Measurements from ENCODE around the gene CHD1. TPM values are rescaled to one million over a fixed set of nuclear protein-coding genes. Genes with fewer than 3 reads are reported as not detected.

The CHD1 gene
- total RNA-seq, 4 donors from 2014 or later: 46.3 to 82.5 (median 58.2) TPM

GRCh38 chr5:98969400-98969799 is 40.6 kb upstream of the CHD1 start:
- H3K36me3 ChIP-seq: no peaks in the 10 kb centered on the region
- H3K4me1 ChIP-seq: no peaks in the 10 kb centered on the region
- H3K4me3 ChIP-seq: no peak overlapping the region
- peaks cover 0 to 37% (median 4%) of the 10 kb centered on the region in 4 donors for H3K9me3 ChIP-seq
- H3K27me3 ChIP-seq: no peaks in the 10 kb centered on the region
- no peak for DNase-seq (ENCODE audit: low spot score in 2 of 2)
- WGBS, 2 donors: 91 to 94% methylated on average over 4 of the region's 4 CpGs
- H3K27ac ChIP-seq: no peak overlapping the region
- no peak for TF ChIP-seq EP300 (IDR thresholded peaks at IDR 0.05)
- TF ChIP-seq, protein P1, sequence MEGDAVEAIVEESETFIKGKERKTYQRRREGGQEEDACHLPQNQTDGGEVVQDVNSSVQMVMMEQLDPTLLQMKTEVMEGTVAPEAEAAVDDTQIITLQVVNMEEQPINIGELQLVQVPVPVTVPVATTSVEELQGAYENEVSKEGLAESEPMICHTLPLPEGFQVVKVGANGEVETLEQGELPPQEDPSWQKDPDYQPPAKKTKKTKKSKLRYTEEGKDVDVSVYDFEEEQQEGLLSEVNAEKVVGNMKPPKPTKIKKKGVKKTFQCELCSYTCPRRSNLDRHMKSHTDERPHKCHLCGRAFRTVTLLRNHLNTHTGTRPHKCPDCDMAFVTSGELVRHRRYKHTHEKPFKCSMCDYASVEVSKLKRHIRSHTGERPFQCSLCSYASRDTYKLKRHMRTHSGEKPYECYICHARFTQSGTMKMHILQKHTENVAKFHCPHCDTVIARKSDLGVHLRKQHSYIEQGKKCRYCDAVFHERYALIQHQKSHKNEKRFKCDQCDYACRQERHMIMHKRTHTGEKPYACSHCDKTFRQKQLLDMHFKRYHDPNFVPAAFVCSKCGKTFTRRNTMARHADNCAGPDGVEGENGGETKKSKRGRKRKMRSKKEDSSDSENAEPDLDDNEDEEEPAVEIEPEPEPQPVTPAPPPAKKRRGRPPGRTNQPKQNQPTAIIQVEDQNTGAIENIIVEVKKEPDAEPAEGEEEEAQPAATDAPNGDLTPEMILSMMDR (IDR thresholded peaks at IDR 0.05): no peak
- TF ChIP-seq POLR2A (IDR thresholded peaks at IDR 0.05): no peak

DNA sequence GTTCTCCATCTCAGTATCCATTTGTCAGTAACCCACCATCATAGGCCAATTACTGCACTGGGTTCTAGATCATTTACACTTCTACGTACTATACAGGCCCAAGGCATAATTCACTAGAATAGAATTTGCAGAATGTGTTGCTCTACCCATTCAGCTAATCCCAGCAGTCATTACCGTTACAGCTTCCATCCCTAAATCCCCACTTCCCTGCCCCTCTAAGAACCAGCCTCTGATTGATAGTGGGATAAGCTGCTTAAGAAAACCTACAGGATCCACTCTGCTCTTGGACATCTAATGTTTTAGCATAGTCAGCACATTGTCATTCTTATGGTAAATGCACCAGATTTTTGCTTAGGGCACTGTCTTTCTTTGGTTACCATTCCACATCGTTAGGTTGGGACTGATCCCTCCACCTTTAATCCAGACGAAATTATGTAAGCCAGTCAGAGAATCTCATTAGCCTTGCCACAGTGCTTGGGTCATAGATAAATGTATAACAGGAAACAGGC is 39.3 kb upstream of the CHD1 start:
- H3K36me3 ChIP-seq: no peaks in the 10 kb centered on the region
- WGBS, 2 donors: 90 to 93% methylated on average over 4 of the region's 4 CpGs
- DNase-seq (ENCODE audit: low spot score in 2 of 2): no peak
- H3K27ac ChIP-seq: no peak overlapping the region
- H3K27me3 ChIP-seq: no peaks in the 10 kb centered on the region
- no peak overlapping the region for H3K4me3 ChIP-seq
- no peaks in the 10 kb centered on the region for H3K4me1 ChIP-seq
- H3K9me3 ChIP-seq: peaks cover 0 to 37% (median 4%) of the 10 kb centered on the region in 4 donors
- no peak for TF ChIP-seq POLR2A (IDR thresholded peaks at IDR 0.05)
- TF ChIP-seq EP300 (IDR thresholded peaks at IDR 0.05): no peak
- TF ChIP-seq, protein P1 (IDR thresholded peaks at IDR 0.05): no peak

DNA sequence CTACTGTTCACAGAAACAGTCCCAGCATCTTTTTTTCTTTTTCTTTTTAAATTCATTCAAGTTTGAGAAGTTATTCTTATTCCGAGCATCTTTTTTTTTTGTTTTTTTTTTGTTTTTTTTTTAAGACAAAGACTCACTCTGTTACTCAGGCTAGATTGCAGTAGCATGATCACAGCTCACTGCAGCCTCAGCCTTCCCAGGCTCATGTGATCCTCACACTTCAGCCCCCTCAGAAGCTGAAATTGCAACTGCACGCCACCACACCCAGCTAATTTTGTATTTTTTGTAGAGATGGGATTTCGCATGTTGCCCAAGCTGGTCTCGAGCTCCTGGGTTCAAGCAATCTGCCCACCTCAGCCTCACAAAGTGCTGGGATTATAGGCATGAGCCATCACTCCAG is 36.4 kb upstream of the CHD1 start:
- no peaks in the 10 kb centered on the region for H3K4me1 ChIP-seq
- H3K4me3 ChIP-seq: no peak overlapping the region
- DNase-seq (ENCODE audit: low spot score in 2 of 2): no peak
- H3K9me3 ChIP-seq: peaks cover 0 to 37% (median 4%) of the 10 kb centered on the region in 4 donors
- no peak overlapping the region for H3K27ac ChIP-seq
- WGBS, 2 donors: 81 to 82% methylated on average over 4 of the region's 4 CpGs
- TF ChIP-seq, protein P1 (IDR thresholded peaks at IDR 0.05): no peak
- no peak for TF ChIP-seq EP300 (IDR thresholded peaks at IDR 0.05)
- H3K36me3 ChIP-seq: no peaks in the 10 kb centered on the region
- H3K27me3 ChIP-seq: no peaks in the 10 kb centered on the region

DNA sequence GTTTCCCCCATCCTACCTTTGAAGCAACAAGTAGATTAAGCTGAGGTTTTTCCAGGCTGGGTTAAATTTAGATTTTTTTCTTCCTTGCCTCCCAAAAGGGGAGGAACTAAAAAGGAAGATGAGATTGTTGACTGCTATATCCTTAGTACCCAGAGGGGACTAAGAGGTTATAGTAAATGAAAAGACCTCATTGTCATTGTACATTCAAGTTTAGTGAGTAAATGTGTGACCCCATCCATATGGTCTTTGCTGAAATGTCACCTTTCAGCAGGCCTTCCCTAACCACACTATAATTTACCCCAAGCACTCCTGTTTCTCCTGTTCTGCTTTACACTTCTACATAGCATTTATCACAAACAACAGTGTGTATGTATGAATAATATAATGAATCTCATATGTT is 35.8 kb upstream of the CHD1 start:
- no peaks in the 10 kb centered on the region for H3K27me3 ChIP-seq
- no peaks in the 10 kb centered on the region for H3K4me1 ChIP-seq
- DNase-seq (ENCODE audit: low spot score in 2 of 2): no peak
- no peak overlapping the region for H3K4me3 ChIP-seq
- TF ChIP-seq POLR2A (IDR thresholded peaks at IDR 0.05): no peak
- TF ChIP-seq EP300 (IDR thresholded peaks at IDR 0.05): no peak
- TF ChIP-seq, protein P1 (IDR thresholded peaks at IDR 0.05): no peak
- H3K9me3 ChIP-seq: peaks cover 0 to 37% (median 4%) of the 10 kb centered on the region in 4 donors
- H3K27ac ChIP-seq: no peak overlapping the region
- H3K36me3 ChIP-seq: no peaks in the 10 kb centered on the region

DNA sequence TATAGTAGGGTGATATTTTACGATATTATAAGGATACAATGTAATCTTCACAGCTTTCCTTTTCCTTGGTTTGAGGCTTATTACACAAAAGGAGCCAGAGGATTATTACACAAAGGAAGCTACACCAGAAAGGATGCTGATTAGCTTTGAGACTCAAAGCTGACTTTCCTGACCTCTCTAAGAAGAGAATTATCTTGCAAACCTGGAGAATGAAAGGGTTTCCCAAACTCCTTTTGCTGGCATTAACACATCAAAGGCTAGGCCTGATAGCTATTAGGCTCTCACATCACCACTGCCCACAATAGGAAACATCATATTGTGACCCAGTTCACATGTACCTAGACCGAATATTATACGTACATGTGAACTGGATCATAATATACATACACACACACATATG is 34.2 kb upstream of the CHD1 start:
- 78 to 80% methylated on average over 3 of the region's 3 CpGs for WGBS, 2 donors
- Histone ChIP-seq H3K4me3 (no peak overlapping the region), H3K36me3 (no peaks in the 10 kb centered on the region), H3K27ac (no peak overlapping the region), H3K27me3 (no peaks in the 10 kb centered on the region), H3K4me1 (no peaks in the 10 kb centered on the region), H3K9me3 (peaks cover 0 to 26% (median 4%) of the 10 kb centered on the region in 4 donors)
- no peak for DNase-seq (ENCODE audit: low spot score in 2 of 2)
- TF ChIP-seq POLR2A (IDR thresholded peaks at IDR 0.05): no peak

DNA sequence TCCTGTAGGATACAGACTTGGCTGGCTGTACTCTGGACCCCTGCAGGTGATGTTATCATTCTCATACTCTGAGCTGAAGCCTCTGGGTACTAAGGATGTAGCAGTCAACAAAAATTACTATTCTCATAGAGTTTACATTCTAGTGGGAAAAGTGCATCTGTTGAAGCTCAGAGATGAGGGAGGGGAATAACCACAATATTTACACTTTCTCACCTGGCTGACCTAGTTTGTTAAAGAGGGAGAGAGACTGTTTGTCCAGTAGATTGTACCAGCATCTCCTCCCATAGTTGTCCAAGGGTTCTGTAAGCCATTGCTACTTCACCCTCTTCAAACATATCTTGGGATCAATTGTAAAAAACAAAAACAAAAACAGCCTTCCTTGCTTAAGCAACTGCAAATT is 33.8 kb upstream of the CHD1 start:
- no peak for DNase-seq (ENCODE audit: low spot score in 2 of 2)
- Histone ChIP-seq H3K9me3 (peaks cover 0 to 26% (median 4%) of the 10 kb centered on the region in 4 donors), H3K4me3 (no peak overlapping the region), H3K36me3 (no peaks in the 10 kb centered on the region), H3K27me3 (no peaks in the 10 kb centered on the region), H3K4me1 (no peaks in the 10 kb centered on the region), H3K27ac (no peak overlapping the region)
- TF ChIP-seq, protein P1 (IDR thresholded peaks at IDR 0.05): no peak
- TF ChIP-seq POLR2A (IDR thresholded peaks at IDR 0.05): no peak
- TF ChIP-seq EP300 (IDR thresholded peaks at IDR 0.05): no peak

Data from tibial nerve (tissue), 4 donors.